NCI-H345 treated with DMSO at 0.1 percent for 48 hours (cell line): ENCODE data around the gene TADA2A.

ENCODE experiments used
- DNase-seq: peaks from one replicate; lab custom pipeline; 2025; ENCODE audit not compliant: unreplicated experiment; lab: John Stamatoyannopoulos, UW

Gene TADA2A

DNA sequence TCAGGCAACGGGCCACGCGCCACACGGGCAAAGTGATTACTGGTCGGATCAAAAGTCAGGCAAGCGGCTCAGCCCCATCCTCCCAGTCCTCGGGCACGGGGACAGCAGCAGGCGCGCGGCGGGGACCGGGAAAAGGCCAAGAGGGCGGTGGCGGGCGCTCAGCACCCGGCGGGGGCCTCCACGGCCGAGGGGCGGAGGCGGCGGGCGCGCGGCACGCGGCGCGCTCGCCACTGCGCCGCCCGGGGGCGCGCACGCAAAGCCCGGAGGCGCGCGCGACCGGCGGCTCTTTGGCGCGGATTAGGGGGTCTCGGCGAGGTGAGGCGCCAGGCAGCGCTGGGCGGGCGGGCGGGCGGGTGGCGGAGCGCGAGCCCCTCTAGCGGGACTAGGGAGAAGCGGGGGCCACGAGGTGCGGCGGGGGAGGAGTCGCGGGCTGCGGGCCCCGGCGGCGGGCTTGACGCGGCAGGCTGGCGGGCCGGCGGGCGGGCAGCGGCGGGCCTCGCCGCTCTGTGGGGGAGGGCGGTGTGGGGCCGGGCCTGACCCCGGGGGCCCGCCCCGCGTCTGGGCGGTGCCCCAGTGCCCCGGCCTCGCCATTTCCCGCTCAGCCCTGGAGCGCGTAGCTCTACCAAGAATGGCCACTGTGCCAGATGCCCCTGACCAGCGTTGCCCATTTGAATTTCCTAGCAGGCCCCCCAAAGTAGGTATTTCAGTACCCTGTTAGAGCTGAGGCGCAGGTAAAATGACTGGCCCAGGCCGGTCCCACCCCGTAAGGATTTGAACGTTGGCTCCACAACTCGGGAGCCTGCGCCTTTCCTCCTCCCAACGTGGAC lies at the start of gene TADA2A, which contains the start of gene ACACA:
Gene TADA2A (plus strand): TSS at position 252 of the 827 bp plus-strand sequence. CDS start 4,480 bp downstream, outside the sequence.
Gene ACACA (minus strand): TSS at position 202 of the 827 bp plus-strand sequence. CDS start 537 bp downstream, outside the sequence.
- peak; percentile 54 for DNase-seq

DNA sequence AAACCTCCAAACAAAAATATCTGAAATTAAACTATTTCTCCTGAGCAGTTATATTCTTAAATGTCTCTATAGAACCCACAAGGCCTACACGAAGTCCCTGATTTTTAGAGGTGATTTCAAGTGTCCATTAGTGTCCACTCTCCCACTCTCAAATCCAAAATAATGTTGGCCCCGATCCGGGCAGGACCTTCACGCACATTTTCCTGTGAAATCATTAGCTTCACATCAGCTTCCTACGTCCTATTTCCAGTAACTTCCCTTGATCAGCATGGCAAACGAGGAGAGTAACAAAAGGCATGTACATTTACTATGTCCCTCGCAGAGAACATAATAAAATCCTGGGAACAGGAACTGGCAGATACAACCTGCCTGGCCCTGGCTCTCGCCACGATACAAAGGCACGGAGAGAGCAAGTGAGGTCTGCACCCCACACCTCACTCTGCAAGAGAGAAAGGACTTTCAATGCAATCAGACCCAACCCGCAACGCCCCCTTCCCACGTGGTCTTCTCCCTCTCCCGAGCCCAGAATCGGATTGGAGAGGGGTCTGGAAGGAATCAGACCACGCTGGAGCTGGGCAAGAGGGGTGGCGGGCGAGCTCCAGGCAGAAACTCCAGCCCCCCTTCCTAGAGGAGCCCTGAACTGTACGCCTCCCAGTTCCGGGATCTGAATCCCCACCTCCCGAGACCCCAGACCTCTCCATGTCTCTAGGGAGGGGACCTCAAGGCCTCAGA lies 48.4 kb upstream of the TADA2A start:
- peak; percentile 42 for DNase-seq

DNA sequence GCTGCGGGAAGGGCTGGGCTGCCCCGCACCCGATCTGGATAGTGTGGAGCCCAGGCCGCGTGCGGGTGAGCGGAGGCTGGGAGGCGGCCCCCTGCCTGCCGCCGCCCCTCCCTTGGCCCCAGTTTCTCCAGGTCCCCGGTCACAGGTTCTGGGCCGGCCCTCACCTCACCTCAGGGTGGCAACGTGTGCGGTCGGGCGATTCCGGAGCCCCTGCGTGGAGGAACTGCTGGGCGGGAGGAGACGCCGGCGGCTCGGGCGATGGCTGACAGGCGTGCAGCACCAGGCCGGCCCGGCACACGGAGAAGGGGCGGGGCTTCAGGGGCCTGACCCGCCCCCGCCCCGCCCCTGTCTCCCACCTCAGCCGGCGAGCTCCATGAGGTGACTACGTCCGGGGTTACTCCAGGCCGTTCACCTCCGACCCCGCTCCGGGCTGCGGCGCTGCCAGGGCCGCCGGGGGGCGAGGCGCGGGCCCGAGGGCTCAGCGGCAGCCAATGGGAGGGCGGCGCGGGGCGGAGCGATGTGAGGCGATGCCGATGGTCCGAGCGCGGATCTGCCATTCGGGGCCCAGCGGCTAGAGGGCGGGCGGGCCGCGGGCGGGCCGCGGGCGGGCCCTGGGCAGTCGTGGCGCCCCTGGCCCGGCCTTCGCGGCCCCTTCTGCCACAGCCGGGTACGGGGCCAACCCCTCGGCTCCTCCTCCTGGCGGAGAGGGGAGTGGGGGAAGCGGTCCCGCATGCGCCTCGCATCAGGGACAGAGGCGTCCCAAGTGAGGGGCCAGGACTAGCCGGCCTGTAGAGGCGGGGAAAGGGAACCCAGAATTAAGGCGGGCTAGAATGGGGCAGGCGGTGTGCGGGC lies 47.6 kb upstream of the TADA2A start:
- DNase-seq: peak; percentile 59

GRCh38 chr17:37359682-37360188 lies 47.0 kb upstream of the TADA2A start:
- DNase-seq: no peak

- no peak for DNase-seq
Observed at GRCh38 chr17:37360632-37361031, 46.1 kb upstream of the TADA2A start.

DNA sequence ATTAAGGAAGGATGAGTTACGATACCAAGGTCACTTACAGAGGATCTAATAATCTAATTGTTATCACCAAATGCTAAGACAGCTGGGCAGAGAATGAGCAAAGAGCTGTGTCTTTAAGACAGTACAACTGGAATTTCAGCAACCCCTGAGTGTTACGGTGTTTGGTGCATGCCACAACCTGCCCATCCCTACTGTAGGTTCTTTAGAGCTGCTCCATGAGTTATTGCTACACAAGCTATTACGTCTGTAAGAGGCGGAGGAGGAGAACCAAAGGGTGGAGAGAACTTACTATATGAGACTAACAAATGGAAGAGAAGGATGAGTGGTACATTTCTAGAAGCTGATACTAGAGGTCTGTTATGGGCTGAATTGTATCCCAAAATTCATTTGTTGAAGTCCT lies 45.1 kb upstream of the TADA2A start:
- DNase-seq: no peak

- DNase-seq: no peak
Observed at GRCh38 chr17:37365589-37365988, 41.1 kb upstream of the TADA2A start.

DNA sequence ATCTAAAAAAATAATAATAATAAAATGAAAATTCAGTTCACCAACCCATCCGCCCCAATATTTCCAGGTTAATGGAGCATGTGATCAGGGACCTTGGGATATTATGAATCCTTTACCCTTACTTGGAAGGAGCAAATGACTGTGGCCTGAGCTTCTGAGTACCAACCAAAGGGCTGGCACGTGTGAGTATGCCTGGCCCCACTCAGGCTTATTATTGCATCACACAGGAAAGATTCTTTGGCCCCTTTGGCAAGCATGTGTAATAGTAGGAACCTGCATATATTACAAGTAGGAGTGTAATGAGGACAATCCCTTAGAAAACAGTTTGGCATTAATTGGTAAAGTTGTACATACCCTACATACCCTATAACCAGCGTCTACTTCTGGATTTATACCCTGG lies 38.1 kb upstream of the TADA2A start:
- no peak for DNase-seq

DNA sequence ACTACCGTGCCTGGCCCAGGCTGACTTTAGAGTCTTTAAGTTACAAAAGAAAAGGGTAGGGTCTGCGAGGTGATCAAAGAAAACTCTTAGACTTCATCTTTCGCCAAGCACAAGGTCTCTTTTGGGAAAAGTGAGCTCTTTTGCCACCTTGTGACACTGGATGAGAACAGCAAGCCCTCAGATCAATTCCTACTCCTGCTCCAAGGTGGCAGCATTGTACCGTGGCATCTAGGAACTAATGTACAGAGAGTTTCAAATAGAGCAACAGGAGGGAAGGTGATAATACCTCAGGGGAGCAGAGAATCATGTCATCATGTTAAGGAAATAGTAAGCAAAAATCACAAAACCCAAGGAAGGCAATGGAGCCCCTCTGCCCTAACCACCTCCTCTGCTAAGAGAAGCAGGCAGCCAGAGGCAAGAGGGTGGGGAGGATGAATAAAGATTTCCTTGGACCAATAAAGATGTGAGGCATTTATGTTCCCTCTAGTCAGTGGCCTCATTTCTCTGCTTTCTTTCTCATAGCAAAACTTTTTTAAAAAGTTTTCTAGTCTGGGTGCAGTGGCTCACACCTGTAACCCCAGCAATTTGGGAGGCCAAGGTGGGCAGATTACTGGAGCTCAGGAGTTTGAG lies 33.0 kb upstream of the TADA2A start:
- DNase-seq: peak; percentile 56

GRCh38 chr17:37375706-37376105 lies 31.0 kb upstream of the TADA2A start, which contains the start of gene C17orf78:
C17orf78 (plus strand) TSS chr17:37375985; CDS start chr17:37376093, 108 bp downstream.
- no peak for DNase-seq

DNA sequence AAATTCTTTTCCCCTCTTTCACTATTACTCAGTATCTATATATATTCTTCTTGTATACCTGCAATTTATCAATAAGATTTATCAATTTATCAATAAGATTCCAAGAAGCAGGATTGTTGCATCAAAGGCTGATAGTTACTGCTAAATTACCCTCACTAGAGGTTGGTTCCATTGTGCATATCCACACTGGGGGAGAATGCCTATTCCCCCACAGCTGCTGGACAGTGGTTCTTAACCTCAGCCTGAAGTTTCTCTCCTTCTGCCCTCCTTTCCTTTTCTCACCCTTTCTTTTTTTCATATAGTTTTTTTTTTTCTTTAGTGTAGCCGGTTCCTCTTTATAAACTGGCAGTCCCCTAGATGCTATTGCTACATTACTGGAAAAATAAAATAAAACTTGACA lies 24.6 kb upstream of the TADA2A start:
- no peak for DNase-seq

DNA sequence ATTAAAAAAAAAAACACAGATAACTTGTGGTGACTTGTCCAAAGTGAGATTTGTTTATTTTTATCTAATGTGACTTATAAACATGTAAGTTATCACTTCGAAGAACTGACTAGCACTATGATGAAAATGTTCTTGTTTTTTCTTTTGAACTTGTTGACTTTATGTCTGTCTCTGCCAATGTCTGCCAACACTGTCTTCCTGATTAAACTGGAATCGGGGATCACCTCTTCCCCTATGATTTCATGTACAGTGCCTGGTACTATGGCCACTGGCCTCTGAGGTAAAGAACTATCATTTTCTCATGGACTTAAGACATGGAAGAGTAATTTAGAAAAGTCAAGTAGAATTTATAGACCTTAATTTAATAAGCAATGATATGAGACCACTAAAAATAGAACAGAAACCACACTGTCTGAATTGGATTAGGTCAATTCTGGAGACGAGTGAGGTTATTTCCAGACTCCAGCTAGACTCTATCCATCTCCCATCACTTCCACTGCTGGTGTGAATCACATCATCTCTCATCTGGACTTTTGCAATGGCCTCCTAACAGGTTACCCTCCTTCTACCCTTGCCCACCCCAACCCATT lies 22.0 kb upstream of the TADA2A start:
- no peak for DNase-seq

DNA sequence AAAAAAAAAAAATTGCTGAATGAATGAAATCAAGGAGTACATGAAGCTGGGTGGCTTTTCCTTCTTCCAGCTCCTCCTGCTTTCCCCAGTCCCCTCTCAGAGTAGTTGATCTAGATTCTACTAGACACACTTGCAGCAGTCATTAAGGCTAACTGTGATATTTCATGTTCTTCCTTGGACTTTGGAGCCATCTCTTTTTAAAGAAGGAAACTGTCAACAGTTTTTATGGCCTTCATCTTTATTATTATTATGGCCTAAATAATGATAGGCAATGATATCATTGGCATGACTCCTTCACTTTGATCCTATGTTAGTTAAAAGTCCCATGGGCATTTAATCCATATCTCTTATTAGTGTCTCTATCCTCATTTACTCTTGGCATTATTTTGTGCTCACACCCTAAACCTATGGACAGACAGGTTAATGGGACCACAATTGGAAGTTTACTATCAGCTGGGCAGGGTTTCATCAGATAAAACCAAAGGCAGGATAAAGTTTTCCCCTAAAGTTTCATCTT lies 21.2 kb upstream of the TADA2A start:
- no peak for DNase-seq

DNA sequence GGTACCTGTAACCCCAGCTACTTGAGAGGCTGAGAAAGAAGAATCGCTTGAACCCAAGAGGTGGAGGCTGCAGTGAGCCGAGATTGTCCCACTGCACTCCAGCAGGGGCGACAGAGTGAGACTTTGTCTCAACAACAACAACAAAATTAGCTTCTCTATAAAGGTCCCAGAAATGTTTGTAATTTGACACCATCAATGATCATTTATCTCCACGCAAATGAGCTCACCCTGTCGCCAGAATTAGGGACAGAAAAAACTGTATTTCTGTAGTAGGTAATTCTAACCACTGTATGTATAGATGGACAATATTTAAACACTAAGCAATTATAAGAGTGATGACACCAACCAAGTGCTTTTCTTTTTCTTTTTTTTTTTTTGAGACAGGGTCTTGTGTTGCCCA lies 20.2 kb upstream of the TADA2A start:
- DNase-seq: no peak

GRCh38 chr17:37388266-37388665 lies 18.4 kb upstream of the TADA2A start:
- no peak for DNase-seq

DNA sequence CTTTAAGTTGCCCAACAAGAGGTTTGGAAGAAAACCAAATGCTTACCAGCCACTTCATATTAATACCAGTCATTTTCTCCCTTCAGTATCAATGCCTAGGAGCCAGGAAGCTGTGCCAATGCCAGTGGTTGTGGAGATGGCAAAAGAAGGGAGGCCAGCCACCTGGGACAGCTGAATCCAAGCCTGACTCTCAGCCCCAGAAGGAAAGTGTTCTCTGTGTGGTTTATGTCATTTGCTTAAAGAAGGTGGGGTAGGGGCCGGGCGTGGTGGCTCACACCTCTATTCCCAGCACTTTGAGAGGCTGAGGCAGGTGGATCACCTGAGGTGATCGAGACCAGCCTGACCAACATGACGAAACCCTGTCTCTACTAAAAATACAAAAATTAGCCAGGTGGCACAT lies 17.5 kb upstream of the TADA2A start:
- DNase-seq: no peak

GRCh38 chr17:37391146-37391545 lies 15.5 kb upstream of the TADA2A start:
- no peak for DNase-seq

GRCh38 chr17:37392024-37392590 lies 14.6 kb upstream of the TADA2A start:
- no peak for DNase-seq

DNA sequence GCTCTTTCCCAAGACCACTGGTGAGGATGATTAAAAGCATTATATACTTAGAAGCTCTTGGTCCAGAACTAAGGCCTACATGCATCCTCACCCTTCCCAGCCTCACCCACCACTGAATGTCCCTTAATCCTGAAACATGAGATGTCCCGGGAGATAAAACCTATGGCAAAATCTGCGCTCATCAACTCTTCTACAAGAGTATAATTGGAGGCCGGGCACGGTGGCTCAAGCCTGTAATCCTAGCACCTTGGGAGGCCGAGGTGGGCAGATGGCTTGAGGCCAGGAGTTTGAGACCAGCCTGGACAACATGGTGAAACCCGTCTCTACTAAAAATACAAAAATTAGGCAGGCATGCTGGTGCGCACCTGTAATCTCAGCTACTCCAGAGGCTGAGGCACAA lies 13.3 kb upstream of the TADA2A start:
- no peak for DNase-seq
